PC-9 (cell line): ENCODE measurements around the gene HEPACAM.

Experiments
- CTCF ChIP-seq: fragments of 200-600 bp; sonication (generic); conservative IDR thresholded peaks from 2 replicates; pipeline ENCODE4 v1.6.1; 2017; ENCODE audit warnings: mixed run types, antibody characterized with exemption, mild to moderate bottlenecking, moderate library complexity
- EZH2 ChIP-seq: fragments of 200-600 bp; sonication (generic); IDR thresholded peaks from 2 replicates; pipeline ENCODE4 v1.8.0; 2017; ENCODE audit warnings: antibody characterized with exemption, low read depth

- no peak for TF ChIP-seq EZH2
- no peak for TF ChIP-seq CTCF
Observed at GRCh38 chr11:124934862-124935547, 842 bp downstream of the HEPACAM start.
